IMR-90 (cell line): ENCODE measurements around the gene PSMA6.

ENCODE experiments used
- BHLHE40 ChIP-seq: fragments of 150-350 bp; IDR thresholded peaks from 2 replicates; pipeline ENCODE4 v1.6.1; 2016; ENCODE audit warnings: mild to moderate bottlenecking, low read depth, low read length
- CTCF ChIP-seq: conservative IDR thresholded peaks from 2 replicates; pipeline ENCODE4 v1.5.1; 2012; ENCODE audit warnings: mild to moderate bottlenecking, low read depth, low read length, improper control_type of control experiment
- ELK1 ChIP-seq: fragments of 150-350 bp; IDR thresholded peaks from 2 replicates; pipeline ENCODE4 v1.6.1; 2016; ENCODE audit warnings: low read depth, mild to moderate bottlenecking, low read length, moderate library complexity, borderline replicate concordance
- MAFK ChIP-seq: IDR thresholded peaks from 2 replicates; pipeline ENCODE4 v1.6.1; 2012; ENCODE audit warnings: low read depth, low read length, improper control_type of control experiment
- MXI1 ChIP-seq: IDR thresholded peaks from 2 replicates; pipeline ENCODE4 v1.6.1; 2012; ENCODE audit warnings: low read depth, mild to moderate bottlenecking, low read length, moderate library complexity, borderline replicate concordance
- POLR2A ChIP-seq: IDR thresholded peaks from 2 replicates; pipeline ENCODE4 v1.6.1; 2012; ENCODE audit warnings: mild to moderate bottlenecking, low read depth, low read length
- RAD21 ChIP-seq: IDR thresholded peaks from 2 replicates; pipeline ENCODE4 v1.6.1; 2012; ENCODE audit warnings: low read length, improper control_type of control experiment
- SMC3 ChIP-seq: fragments of 150-350 bp; IDR thresholded peaks from 2 replicates; pipeline ENCODE4 v1.6.1; 2016; ENCODE audit warnings: low read depth, mild to moderate bottlenecking, antibody characterized with exemption, low read length, moderate library complexity

- TF ChIP-seq MAFK = no peak
- TF ChIP-seq CTCF = no peak
- no peak for TF ChIP-seq BHLHE40
- TF ChIP-seq MXI1 = no peak
- TF ChIP-seq RAD21 = no peak
- no peak for TF ChIP-seq POLR2A
- TF ChIP-seq ELK1 = no peak
- TF ChIP-seq SMC3 = no peak
These were observed 44.5 kb downstream of the PSMA6 start for GRCh38 chr14:35336494-35337268.
